Stomach (tissue), 9 donors: ENCODE results near the gene SULT1A1. TPM values are rescaled to one million over a fixed set of nuclear protein-coding genes. Genes with fewer than 3 reads are reported as not detected.

Experiments used
- DNase-seq, 2 donors: peaks; one replicate each; pipeline versions ENCODE4 v3.0.0 to v3.0.0-alpha.2; 2013 to 2019
- H3K27ac ChIP-seq, 5 donors: fragments of 200-600 bp in 4 of 5; sonication (generic) in 4 of 5; one replicate each; pipeline ENCODE4 v1.5.1; 2013 to 2019; ENCODE audit warnings: mild to moderate bottlenecking in 1 of 5, moderate library complexity in 1 of 5
- H3K27me3 ChIP-seq, 3 donors: fragments of 200-600 bp; sonication (generic); one replicate each; pipeline ENCODE4 v1.5.1; 2017 to 2019; ENCODE audit warnings: mixed run types in 1 of 3
- H3K36me3 ChIP-seq, 4 donors: fragments of 200-600 bp; sonication (generic); 1 replicate in 3 of 4; 2 replicates in 1 of 4; pipeline ENCODE4 v1.5.1; 2016 to 2019
- H3K4me1 ChIP-seq, 4 donors: fragments of 200-600 bp; sonication (generic); one replicate each; pipeline ENCODE4 v1.5.1; 2016 to 2019
- H3K4me3 ChIP-seq, 4 donors: fragments of 200-600 bp; sonication (generic) in 3 of 4; one replicate each; pipeline ENCODE4 v1.5.1; 2016 to 2019; ENCODE audit warnings: mild to moderate bottlenecking in 1 of 4
- H3K9me3 ChIP-seq, 4 donors: fragments of 200-600 bp; sonication (generic); one replicate each; pipeline ENCODE4 v1.5.1; 2016 to 2019
- EP300 ChIP-seq: sonication (generic); formaldehyde crosslinking; IDR thresholded peaks from one replicate; pipeline ENCODE4 v1.6.1; 2017; ENCODE audit warnings: antibody characterized with exemption
- POLR2A ChIP-seq, 4 donors: fragments of 450-650 bp; IDR thresholded peaks; one replicate each; pipeline ENCODE4 v1.6.1; 2016; ENCODE audit warnings: antibody characterized with exemption in 4 of 4, control low read depth in 2 of 4, mild to moderate bottlenecking in 1 of 4, moderate library complexity in 1 of 4
- POLR2AphosphoS5 ChIP-seq, 3 donors: sonication (generic); formaldehyde crosslinking; IDR thresholded peaks; one replicate each; pipeline ENCODE4 v1.6.1; 2016; ENCODE audit warnings: antibody characterized with exemption in 3 of 3
- WGBS, 5 donors: extraction: QIAGEN DNeasy Blood & Tissue Kit in 3 of 5; methylation state at CpG; one replicate each; pipeline versions ENCODE4 v1.1.5 to v1.1.7; 2013 to 2018; 5-methylcytosine and 5-hydroxymethylcytosine counted together
- intact Hi-C: fragments of 100-400 bp; cut with DNase I; formaldehyde crosslinking; loops from one replicate; pipeline ENCODE4 v1.15.1; 2023; ENCODE audit warnings: low total_unique reads
- polyA plus RNA-seq, 3 donors: library from polyadenylated mRNA; stranded (reverse); fragments of 200-250 nt; gene quantifications; one replicate each; pipeline ENCODE4 v1.2.3, GENCODE V29; 2013
- total RNA-seq, 5 donors: library from RNA; depleted of rRNA; stranded (reverse); fragments of >200 nt; gene quantifications; one replicate each; pipeline versions ENCODE4 v1.1.0 to v1.2.3, GENCODE V29; 2014 to 2016
- TF ChIP-seq, protein P1 (sequence below), 7 experiments: fragments of 450-650 bp in 4 of 7; fragments of 200-600 bp in 3 of 7; sonication (generic) in 3 of 7; IDR thresholded peaks; one replicate each; pipeline ENCODE4 v1.5.1; 2016 to 2019; ENCODE audit warnings: antibody characterized with exemption in 7 of 7, control low read depth in 2 of 7, mild to moderate bottlenecking in 1 of 7
- donor health status: healthy with polysubstance abuse.
- donor health status: Bipolar disorder and iron deficiency.
- donor health status: healthy.

Gene SULT1A1
- total and polyA plus RNA-seq, 8 donors: 6.2 to 99.8 (median 50.6) TPM

DNA sequence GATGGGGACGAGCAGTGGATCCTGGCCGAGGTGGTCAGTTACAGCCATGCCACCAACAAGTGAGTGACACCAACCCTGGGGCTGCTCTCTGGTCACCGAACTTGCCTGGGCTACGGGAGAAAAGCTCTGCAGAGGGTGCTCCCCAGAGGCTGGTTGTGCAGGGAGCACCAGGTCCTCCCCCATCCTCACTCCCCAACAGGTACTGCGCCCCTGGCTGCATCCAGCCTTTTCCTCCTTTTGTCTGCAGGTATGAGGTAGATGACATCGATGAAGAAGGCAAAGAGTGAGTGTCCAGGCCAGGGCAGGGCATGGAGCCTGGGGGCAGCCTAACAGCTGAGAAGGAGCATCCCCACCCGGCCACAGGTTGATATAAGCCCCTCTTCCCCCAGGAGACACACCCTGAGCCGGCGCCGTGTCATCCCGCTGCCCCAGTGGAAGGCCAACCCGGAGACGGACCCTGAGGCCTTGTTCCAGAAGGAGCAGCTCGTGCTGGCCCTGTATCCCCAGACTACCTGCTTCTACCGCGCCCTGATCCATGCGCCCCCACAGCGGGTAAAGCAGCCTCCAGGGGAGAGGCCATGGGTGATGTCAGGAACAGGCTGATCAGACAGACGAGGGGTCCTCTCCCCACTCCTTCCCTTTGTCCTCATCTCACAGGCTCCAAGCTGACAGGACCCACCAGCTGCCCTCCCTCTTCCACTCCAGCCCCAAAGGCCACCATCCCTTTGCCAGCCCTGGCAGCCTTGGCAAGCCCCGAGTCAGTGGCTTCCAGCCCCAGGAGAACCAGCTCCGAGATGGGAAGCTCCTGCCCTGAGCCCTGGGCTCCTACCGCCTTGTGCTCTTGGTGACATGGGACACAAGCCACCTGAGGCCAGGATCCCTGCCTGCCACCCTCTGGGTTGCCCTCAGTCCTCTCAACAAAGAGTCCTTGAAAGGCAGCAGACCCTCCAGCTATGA lies 19.2 kb downstream of the SULT1A1 start:
- no peak for DNase-seq
- intact Hi-C loops: no loop called here
- no peak overlapping the region for H3K4me3 ChIP-seq
- 90 to 96% (median 93%) methylated on average over 12 to 22 of the region's 22 CpGs for WGBS, 5 donors
- H3K27ac ChIP-seq: no peak overlapping the region
- no peaks in the 10 kb centered on the region for H3K9me3 ChIP-seq
- peaks cover 45 to 77% (median 73%) of the 10 kb centered on the region in 4 donors for H3K36me3 ChIP-seq
- no peaks in the 10 kb centered on the region for H3K4me1 ChIP-seq
- no peak for TF ChIP-seq POLR2A (IDR thresholded peaks at IDR 0.05)
- TF ChIP-seq EP300: no peak
- H3K27me3 ChIP-seq: no peaks in the 10 kb centered on the region

DNA sequence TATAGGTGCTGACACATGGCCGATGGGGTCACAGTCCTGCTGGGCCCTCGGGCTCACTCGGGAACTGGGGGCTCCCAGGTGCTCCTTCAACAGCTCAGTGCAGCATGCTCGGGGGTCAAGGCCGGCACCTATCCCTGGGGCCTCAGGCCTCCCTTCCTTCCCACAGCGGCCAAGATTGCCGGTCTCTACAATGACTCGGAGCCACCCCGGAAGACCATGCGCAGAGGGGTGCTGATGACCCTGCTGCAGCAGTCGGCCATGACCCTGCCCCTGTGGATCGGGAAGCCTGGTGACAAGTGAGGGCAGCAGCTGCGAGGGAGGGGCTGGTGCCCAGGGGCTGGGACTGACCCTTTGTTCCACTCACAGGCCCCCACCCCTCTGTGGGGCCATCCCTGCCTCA lies 19.9 kb downstream of the SULT1A1 start:
- no peak for DNase-seq
- no peak for TF ChIP-seq POLR2A (IDR thresholded peaks at IDR 0.05)
- TF ChIP-seq, protein P1, sequence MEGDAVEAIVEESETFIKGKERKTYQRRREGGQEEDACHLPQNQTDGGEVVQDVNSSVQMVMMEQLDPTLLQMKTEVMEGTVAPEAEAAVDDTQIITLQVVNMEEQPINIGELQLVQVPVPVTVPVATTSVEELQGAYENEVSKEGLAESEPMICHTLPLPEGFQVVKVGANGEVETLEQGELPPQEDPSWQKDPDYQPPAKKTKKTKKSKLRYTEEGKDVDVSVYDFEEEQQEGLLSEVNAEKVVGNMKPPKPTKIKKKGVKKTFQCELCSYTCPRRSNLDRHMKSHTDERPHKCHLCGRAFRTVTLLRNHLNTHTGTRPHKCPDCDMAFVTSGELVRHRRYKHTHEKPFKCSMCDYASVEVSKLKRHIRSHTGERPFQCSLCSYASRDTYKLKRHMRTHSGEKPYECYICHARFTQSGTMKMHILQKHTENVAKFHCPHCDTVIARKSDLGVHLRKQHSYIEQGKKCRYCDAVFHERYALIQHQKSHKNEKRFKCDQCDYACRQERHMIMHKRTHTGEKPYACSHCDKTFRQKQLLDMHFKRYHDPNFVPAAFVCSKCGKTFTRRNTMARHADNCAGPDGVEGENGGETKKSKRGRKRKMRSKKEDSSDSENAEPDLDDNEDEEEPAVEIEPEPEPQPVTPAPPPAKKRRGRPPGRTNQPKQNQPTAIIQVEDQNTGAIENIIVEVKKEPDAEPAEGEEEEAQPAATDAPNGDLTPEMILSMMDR (IDR thresholded peaks at IDR 0.05): no peak
- TF ChIP-seq POLR2AphosphoS5 (IDR thresholded peaks at IDR 0.05): no peak
- no peak for TF ChIP-seq EP300
- Histone ChIP-seq H3K4me3 (no peak overlapping the region), H3K9me3 (no peaks in the 10 kb centered on the region), H3K36me3 (peaks cover 52 to 84% (median 81%) of the 10 kb centered on the region in 4 donors), H3K27me3 (no peaks in the 10 kb centered on the region), H3K27ac (no peak overlapping the region), H3K4me1 (no peaks in the 10 kb centered on the region)
- 94 to 97% (median 97%) methylated on average over 9 to 13 of the region's 13 CpGs for WGBS, 5 donors
- intact Hi-C loops: no loop called here

DNA sequence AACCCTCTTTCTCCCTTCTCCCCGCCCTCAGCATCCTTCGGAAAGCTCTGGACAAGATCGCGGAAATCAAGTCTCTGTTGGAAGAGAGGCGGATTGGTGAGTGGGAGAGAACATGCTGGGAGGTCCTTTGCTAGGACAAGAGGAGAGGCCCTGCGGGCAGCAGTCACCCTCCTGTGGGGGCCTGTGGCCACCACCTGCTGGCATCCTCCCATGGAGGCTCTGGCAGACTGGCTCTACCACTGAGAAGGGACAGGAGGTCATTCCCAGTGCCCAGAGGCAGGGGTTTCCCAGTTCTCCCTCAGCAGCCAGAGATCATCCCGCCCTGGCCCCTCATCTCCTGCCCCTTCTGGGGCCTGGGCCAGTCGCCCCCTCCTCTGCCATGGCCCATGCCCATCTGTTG lies 20.8 kb downstream of the SULT1A1 start:
- peaks cover 58 to 93% (median 89%) of the 10 kb centered on the region in 4 donors for H3K36me3 ChIP-seq
- WGBS, 5 donors: 93 to 97% (median 95%) methylated on average over 7 to 8 of the region's 8 CpGs

DNA sequence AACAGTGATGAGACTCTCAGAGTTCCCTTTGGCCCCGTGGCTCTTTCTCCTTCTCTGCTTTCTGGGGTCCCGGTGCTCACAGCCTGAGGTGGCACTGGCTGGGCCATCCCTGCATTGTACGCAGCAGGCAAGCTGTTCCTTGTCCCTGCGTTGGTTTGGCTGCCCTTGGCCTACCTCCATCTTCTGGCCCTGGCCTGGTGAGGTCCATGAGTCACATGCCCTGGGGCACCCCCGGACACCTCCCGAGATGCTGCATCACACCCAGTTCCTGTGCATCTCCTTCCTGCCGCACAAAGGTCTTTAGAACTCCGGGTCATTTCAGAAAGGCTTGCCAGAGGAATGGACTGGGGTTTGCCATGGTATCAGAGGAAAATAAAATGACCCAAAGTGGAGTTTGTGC lies 22.5 kb downstream of the SULT1A1 start:
- no peaks in the 10 kb centered on the region for H3K9me3 ChIP-seq
- WGBS, 5 donors: 85 to 91% (median 90%) methylated on average over 8 of the region's 8 CpGs
- intact Hi-C loops: no loop called here
- TF ChIP-seq, protein P1 (IDR thresholded peaks at IDR 0.05): no peak
- TF ChIP-seq POLR2A (IDR thresholded peaks at IDR 0.05): no peak
- TF ChIP-seq EP300: no peak
- no peak for TF ChIP-seq POLR2AphosphoS5 (IDR thresholded peaks at IDR 0.05)
- H3K27me3 ChIP-seq: no peaks in the 10 kb centered on the region
- no peaks in the 10 kb centered on the region for H3K4me1 ChIP-seq
- no peak for DNase-seq
- H3K4me3 ChIP-seq: no peak overlapping the region
- peaks cover 62 to 100% (median 100%) of the 10 kb centered on the region in 4 donors for H3K36me3 ChIP-seq
- no peak overlapping the region for H3K27ac ChIP-seq

More for the DNA sequence above, 20.8 kb downstream of the SULT1A1 start:
- H3K27me3 ChIP-seq: no peaks in the 10 kb centered on the region
- no peak overlapping the region for H3K4me3 ChIP-seq
- intact Hi-C loops: no loop called here
- TF ChIP-seq, protein P1 (IDR thresholded peaks at IDR 0.05): no peak
- no peak for TF ChIP-seq POLR2AphosphoS5 (IDR thresholded peaks at IDR 0.05)
- TF ChIP-seq POLR2A (IDR thresholded peaks at IDR 0.05): no peak
- no peak for TF ChIP-seq EP300
- no peak overlapping the region for H3K27ac ChIP-seq
- H3K9me3 ChIP-seq: no peaks in the 10 kb centered on the region
- no peak for DNase-seq
- no peaks in the 10 kb centered on the region for H3K4me1 ChIP-seq
